ENCODE results near the gene SMIM45.

Gene SMIM45

GRCh38 chr22:41966225-41966606 lies 14.3 kb downstream of the SMIM45 start:
- Histone ChIP-seq H3K9me3 (no peaks in the 10 kb centered on the region), H3K27me3 (no peaks in the 10 kb centered on the region), H3K27ac (no peak overlapping the region), H3K4me1 (peaks cover 0 to 17% (median 4%) of the 10 kb centered on the region in 4 donors), H3K4me3 (no peak overlapping the region), H3K36me3 (no peaks in the 10 kb centered on the region)
- no peak for DNase-seq
- WGBS, 2 donors, result 92 to 100% methylated on average over 2 of the region's 2 CpGs
- TF ChIP-seq CTCF (IDR thresholded peaks at IDR 0.05) (no peak), EP300 (IDR thresholded peaks at IDR 0.05) (no peak), POLR2A (IDR thresholded peaks at IDR 0.05) (no peak), POLR2AphosphoS5 (IDR thresholded peaks at IDR 0.05) (no peak)
- ATAC-seq (ENCODE audit: low FRiP score in 2 of 2), result no peak

- H3K36me3 ChIP-seq, result no peaks in the 10 kb centered on the region
- H3K27ac ChIP-seq, result no peak overlapping the region
- TF ChIP-seq CTCF (IDR thresholded peaks at IDR 0.05) (peak in 5 of 6 experiments; percentile 24 to 48 (median 29)), POLR2AphosphoS5 (IDR thresholded peaks at IDR 0.05) (no peak), EP300 (IDR thresholded peaks at IDR 0.05) (no peak), POLR2A (IDR thresholded peaks at IDR 0.05) (no peak)
- no peak overlapping the region for H3K4me3 ChIP-seq
- H3K9me3 ChIP-seq, result no peaks in the 10 kb centered on the region
- ATAC-seq (ENCODE audit: low FRiP score in 2 of 2) (peak in 1 of 2 donors; percentile 34), DNase-seq (peak in 1 of 2 donors; percentile 48)
- peaks cover 0 to 17% (median 4%) of the 10 kb centered on the region in 4 donors for H3K4me1 ChIP-seq
- WGBS, 2 donors, result 45 to 48% methylated on average over 8 of the region's 8 CpGs
- no peaks in the 10 kb centered on the region for H3K27me3 ChIP-seq
Measured at GRCh38 chr22:41966607-41967240, 14.8 kb downstream of the SMIM45 start.

DNA sequence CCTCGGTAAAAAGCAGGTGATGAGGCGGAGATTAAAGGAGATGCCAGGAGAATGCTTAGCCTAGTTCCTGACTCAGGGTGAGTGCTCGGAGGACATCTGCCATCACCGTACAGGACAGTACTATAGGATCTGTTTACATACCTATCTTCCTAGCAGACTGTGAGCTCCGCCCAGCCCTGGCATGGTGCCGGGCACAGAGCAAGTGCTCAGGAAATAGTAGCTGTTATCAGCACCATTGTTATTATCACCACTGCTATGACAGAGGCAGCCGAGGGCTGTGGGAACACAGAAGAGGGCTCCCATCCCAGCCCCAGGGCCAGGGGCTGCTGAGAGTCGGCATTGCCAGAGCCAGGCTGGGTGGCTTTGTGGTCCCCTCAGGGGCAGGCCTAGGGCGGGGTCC lies 16.7 kb downstream of the SMIM45 start:
- DNase-seq (no peak), ATAC-seq (ENCODE audit: low FRiP score in 2 of 2) (no peak)
- Histone ChIP-seq H3K27me3 (no peaks in the 10 kb centered on the region), H3K27ac (no peak overlapping the region), H3K36me3 (no peaks in the 10 kb centered on the region), H3K4me1 (peaks cover 0 to 13% (median 4%) of the 10 kb centered on the region in 4 donors), H3K4me3 (no peak overlapping the region), H3K9me3 (no peaks in the 10 kb centered on the region)
- no peak for TF ChIP-seq POLR2AphosphoS5 (IDR thresholded peaks at IDR 0.05)
- TF ChIP-seq EP300 (IDR thresholded peaks at IDR 0.05), result no peak
- TF ChIP-seq CTCF (IDR thresholded peaks at IDR 0.05), result no peak
- no peak for TF ChIP-seq POLR2A (IDR thresholded peaks at IDR 0.05)
- 39 to 49% methylated on average over 9 of the region's 9 CpGs for WGBS, 2 donors

GRCh38 chr22:41969110-41969646 lies 17.2 kb downstream of the SMIM45 start, which contains the start of gene SEPTIN3:
SEPTIN3 (plus strand) TSS chr22:41969443; CDS start chr22:41971493, 2,050 bp downstream.
- Histone ChIP-seq H3K27me3 (no peaks in the 10 kb centered on the region), H3K9me3 (no peaks in the 10 kb centered on the region), H3K27ac (no peak within 1 kb of the TSS), H3K36me3 (no peaks in the 10 kb centered on the region), H3K4me1 (peaks cover 0 to 9% (median 3%) of the 10 kb centered on the region in 4 donors), H3K4me3 (no peak within 1 kb of the TSS)
- peak in 1 of 2 donors; percentile 23 for ATAC-seq (ENCODE audit: low FRiP score in 2 of 2)
- WGBS, 2 donors, result 66 to 68% methylated on average over 4 to 8 of the region's 8 CpGs
- TF ChIP-seq POLR2AphosphoS5 (IDR thresholded peaks at IDR 0.05), result no peak
- TF ChIP-seq EP300 (IDR thresholded peaks at IDR 0.05), result no peak
- no peak for TF ChIP-seq POLR2A (IDR thresholded peaks at IDR 0.05)
- TF ChIP-seq CTCF (IDR thresholded peaks at IDR 0.05), result no peak
- no peak for DNase-seq
